HG03457 (cell line): ENCODE measurements around the gene C1QTNF7.

Experiments used
- ATAC-seq: cut with Tn5 transposase; IDR thresholded peaks from one replicate; pipeline ENCODE4 v1.9.1; 2021; ENCODE audit warnings: moderate number of reproducible peaks; ENCODE audit not compliant: unreplicated experiment

C1QTNF7 gene

DNA sequence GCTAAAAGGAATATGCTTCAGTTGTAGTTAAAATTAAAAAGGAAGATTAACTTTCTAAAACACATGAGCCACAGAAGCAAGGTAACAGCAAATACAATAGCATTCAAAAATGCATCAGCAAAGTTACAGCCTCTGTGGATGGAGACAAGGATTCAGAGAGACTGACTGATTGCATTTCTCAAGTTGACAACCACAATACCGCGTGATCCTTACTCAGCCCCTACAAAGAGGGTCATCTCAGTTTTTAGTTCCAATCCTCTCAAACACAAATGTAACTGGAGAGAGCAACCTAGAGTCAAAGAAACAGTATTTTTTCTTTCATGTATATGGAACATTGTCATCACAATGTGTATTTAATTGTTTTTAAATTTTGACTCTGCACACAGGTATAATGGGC is 14.2 kb upstream of the C1QTNF7 start:
- ATAC-seq: no peak

DNA sequence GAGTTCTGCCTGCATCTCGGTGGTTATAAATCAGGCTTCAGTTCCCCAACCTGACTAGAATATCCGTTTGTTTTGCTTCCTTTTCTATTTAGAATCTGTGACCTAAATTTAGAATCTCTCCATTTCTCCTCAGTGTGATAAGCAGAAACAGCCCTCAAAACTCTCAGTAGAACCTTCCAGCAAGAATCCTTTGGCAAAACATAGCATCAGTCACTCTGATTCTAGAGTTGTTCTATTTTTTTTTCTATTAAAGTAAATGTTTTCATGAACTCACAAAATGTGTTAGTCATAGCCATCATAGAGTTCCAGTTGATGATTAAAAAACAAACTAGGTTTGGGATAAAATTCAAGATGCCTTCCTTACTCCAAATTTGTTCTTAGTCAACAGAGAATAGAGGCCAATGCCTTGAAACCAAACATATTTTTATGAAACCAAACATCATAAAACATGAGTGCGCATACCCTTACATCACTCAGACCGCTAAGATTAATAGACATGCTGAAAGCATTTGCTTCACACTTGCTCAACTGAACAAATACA is 13.2 kb upstream of the C1QTNF7 start:
- ATAC-seq: no peak

DNA sequence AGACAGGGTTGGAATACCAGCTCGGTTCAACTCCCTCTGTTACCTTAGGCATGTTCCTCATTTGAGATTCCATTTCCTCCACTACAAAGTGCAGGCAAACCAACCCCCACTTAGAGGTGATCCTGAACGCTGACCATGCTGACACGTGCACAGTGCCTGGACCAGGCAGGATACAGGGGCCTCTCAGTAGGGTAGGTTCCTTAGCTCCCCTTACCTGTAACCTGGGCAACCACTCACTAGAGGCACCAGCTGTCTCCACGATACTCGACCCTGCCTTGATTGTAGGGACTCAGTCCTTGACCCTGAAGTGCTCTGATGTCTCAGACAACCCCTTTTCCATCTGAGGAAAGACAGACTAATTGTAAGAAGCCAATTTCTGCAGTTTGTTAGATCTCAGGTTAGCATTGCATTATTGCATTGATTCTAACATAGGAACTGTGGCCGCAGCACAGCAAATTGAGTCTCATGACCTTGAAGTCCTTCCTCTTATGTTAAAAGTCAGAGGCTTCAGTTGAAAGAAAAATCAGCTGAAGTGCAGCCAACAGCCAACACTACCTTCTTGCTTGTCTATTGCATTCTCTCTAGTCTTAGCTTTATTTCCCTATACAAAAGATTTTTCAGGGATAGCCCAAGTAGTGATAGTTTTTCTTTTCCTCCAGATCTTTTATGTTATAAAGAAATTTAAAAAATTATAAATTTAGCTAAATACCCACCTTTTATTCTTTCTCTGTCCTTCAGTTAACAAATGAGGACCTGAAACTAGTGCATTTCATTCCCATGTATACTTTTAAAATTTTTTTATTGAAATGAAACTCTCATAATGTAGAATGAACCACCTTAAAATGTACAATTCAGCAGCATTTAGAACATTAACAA is 11.2 kb upstream of the C1QTNF7 start:
- ATAC-seq: no peak

DNA sequence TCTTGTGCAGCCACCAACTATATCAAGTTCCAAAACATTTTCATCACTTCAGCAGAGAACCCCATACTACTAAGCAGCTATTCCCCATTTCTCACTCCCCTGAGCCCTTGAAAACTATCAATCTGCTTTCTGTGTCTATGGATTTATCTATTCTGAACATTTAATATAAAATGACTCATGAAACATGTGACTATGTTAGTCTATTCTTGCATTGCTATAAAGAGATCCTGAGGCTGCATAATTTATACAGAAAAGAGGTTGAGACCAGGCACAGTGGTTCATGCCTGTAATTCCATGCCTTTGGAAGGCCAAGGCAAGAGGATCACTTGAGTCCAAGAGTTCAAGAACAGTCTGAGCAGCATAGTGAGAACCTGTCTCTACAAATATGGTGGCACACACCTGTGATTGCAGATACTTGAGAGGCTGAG is 10.6 kb upstream of the C1QTNF7 start:
- no peak for ATAC-seq

DNA sequence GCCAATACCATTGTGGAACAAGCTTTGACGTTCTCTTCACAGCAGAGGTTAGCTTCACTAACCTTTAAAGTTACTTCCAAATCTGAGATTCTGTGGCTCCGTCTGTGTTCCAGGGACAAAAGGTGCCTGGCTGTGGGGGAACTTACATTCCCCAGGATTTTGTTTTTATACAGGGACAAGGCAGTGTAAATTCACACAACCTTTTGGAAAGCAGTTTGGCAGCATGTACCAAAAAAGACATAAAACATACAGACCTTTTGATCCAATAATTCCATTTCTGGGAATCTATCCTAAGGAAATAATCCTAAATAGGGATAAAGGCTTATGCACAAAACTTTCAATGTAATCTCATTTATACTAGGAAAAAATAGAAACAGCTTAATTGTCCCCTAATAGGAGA is 8.9 kb upstream of the C1QTNF7 start:
- ATAC-seq: no peak

DNA sequence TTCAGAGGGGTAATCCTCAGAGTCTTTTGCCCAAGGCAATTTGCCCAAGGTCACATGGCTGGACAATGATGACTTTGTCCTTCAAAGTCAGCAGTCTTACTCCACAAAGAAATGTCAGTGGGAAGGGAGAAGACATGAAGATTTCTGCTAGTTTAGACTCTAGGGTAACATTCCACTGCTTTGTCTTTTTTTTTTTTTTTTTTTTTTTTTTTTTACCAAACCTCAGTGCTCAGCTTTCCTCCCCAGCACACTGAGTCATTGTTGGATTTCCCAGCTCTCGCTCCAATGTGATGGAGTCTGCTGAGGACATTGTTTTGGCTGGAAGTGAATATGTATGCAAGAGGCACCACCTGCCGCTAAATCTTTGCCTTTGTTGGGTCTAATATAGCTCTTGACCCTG is 7.2 kb upstream of the C1QTNF7 start:
- ATAC-seq: no peak

DNA sequence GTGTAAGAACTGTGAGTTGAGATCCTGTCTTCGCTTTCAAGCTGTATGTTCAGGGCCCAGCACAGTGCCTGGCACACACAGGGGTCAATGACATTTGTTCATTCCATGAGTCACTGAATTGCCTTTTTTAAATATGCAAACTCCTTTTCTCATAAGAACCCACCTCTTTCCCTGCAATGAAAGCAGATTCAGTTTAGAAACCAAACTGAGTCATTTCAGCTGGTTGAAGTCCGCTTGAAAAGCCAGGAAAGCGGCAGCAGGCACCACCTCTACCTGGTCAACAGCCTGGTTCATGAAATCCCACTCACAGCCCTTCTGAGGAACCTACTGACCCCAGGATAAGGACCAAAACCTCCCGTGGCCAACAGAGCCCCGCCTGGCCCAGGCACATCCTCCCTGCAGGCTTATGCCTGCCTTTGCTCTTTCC is 4.5 kb upstream of the C1QTNF7 start:
- ATAC-seq: no peak

DNA sequence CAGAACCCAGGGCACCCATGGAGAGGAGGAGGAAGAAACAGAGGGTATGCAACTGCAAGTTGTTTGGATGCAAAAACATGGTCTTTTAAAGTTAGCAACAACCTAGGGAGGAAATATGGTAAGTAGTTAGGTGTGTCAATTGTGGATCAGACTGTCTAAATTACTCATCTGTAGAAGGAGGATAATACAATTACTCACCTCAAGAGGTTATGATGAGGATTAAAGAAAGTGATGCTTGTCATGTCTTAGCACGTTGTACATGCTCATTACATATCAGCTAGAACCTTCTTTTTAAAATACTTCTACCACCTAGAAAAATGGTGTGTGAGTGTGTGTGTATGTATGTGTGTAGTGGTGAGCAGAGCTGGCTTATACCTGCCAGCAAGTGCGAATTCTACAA is 2.3 kb upstream of the C1QTNF7 start:
- no peak for ATAC-seq

DNA sequence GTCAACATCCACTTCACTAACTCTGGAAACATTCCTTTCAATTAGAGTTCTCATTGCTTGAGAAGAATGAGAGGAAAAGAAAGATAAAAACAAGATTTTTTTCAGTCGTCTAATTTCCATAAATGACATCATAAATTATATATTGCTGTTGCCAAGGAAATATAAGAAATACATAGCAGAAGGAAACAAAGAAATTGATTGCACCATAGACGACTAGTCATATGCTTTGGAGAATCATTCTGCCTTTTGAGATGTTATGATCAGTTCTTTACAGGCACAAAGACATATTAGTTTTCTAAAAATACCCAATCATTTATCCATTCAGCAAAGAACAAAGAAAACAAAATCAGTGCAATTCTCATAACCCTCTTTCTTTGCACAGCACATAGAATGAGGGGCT is 672 bp upstream of the C1QTNF7 start:
- ATAC-seq: no peak

DNA sequence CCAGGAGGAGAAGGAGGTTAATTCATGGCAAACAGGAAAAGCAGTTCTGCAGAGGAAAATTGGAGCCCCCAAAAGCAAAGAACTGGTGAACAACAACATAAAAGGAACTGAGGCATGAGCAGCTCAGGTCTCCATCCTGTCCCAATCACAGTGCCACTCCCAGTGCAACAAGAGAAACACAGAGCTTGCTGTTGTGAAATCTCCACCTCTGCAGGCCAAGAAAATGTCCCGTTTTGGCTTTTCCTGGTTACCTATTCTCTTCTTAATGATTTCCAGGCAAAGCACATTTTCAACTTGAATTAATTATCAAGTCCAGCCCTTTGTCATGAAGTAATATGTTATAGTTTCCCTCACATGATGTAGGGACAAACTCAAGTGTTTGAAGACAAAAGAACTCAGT is 778 bp downstream of the C1QTNF7 start:
- ATAC-seq: no peak

DNA sequence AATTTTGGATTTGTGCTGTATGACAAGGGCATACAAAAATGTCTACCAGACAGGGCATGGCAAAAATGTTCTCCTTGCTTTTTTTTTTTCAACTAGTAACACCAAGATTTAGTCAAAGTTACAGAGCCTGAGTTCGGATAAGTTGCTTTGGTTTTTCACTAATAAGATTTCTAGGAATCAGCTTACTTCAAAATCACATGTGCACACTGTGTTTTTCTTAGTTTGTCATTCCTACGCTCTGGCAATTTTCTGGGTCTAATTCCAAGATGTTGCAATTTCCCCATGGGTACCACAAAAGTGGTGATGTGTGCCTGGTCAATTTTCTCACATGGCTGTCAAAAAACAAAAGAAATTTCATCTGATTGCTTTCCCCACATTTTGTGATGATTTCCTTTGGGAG is 6.3 kb downstream of the C1QTNF7 start:
- no peak for ATAC-seq

DNA sequence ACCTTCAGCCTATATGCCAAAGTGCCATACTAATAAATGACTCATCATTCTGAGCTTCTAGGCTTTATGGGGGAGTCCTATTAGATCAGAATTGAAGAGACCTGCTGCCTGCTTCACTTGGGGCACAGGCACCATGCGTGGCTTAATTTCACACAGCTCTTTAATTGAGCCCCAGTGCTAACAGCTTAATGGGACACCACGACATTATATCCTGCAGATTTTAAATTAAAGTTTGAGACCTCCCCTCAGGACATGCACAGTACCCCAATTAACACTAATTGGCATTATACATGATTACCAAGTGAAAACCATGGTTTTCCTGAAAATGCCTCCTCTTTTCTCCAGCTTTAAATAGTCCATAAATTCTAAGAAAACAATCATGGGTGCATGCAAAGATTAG is 6.8 kb downstream of the C1QTNF7 start:
- ATAC-seq: no peak

DNA sequence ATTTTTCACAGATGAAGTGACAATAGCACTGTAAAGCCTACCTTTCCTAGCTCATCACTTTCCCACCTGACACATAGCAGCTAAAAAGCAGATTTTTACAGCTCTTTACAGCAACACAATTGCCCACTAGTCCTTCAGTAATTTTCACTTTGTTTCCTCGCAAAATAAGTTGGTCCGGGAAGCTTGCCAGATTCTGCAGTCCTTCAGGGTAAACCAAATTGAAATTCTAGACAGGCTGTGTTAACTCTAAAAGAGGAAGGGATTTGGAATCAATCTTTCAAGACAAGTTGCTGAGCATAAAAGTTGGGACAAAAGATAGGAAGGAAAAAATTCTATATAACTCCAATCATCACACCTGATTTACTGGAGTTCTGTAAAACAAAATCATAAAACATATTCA is 8.7 kb downstream of the C1QTNF7 start:
- no peak for ATAC-seq

DNA sequence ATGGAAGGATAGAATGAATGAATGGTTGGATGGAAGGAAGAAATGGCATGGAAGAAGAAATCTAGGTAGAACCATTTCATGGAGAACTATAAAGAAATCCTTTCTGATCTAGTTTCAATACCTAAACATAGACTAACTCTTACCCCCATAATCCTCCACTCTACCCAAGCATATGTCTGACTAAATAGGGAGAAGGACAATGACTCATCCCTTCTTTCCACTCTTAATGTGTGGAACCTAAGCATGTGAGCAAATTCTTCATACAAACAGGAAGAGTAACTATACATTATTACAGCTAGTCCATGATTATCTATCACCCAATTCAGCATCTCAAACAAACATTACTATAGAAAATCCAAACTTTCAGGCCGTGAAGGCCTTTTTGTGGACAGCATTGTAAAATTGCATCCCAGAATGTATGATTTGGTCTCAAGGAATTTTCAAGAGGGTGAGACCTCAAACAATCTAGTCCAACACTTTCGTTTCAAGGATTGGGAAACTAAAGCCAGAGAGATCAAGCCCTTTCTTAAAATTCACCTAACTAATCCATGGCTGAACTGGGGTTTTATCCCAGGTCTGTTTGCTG is 11.2 kb downstream of the C1QTNF7 start:
- no peak for ATAC-seq

DNA sequence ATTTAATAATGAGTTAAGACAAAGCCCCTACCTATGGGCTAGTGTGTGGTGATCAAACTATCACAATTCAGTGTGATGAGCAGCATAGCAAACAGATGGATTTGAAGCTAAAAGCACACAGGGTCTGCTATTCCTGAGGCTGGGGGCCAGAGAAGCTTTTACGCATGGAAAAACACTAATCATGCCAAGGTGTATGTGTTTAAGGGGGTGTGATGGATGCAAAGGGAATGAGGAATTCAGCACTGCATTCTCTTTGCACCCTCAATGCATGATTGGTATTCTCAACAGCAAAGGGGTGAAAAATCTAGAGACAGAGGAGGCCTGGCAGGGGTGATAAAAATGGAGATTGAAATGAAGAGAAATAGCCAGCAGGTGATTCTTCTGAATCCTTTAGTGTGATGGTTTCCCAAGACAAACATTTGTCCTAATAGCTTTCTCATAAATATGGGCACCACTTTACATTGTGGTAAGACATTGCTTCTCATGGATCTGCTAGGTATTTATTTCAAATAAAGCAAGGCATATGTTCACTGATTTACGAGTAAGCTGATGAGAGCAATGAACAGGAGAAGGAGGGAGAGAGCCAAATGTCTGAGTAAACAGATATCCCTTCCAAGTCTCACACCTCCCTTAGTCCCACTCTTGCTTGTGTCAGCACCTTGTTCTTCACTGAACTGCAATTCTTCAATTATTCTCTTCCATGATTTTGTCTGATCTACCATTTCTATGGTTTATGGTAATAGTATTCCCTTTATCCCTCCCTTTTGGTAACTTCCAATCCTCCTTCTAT is 15.7 kb downstream of the C1QTNF7 start:
- ATAC-seq: no peak

DNA sequence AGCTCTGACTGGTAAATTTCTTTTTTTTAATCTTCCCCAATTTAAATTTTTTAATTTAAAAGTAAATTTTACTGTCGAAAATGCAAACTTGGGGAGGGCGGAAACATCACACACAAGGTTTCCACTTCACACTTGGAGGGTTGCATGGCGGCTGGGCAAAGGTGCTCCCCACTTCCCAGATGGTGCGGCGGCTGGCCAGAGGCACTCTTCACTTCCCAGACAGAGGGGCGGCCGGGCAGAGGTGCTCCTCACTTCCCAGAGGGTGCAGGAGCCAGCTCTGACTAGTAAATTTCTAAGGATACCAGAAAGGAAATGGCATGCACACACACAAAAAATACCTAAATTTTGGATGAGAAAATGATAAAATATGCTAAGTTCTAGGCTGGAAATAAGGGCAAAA is 16.4 kb downstream of the C1QTNF7 start:
- no peak for ATAC-seq

DNA sequence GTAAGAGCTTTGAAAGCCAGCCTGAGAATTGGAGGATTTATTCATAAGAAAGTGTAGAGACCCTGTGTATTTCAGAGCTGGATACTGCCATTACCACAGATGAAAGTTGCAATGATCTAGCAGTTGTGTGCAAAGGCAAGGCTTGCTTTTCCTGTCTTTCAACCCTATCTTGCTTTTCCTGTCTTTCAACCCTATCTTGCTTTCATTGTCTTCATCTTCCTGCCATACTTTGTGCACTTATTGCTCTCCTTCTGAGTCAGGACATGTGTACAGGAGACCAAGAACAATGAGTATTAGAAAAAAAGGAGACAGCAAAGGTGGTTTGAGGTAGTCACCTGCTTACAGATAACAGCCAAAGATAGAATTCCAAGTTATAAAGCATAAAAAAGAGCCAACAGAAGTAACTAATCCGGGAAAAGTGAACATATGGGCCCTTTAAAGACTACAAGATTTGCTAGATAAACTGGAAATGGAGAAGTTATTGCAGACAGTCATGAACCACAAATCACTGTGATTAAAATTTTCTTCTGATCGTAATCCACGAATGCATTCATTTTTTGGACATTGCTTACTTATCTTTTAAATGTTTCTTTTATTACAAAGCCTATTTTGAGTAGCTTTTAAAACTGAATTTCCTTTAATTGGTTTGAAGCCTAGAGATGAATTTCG is 17.2 kb downstream of the C1QTNF7 start:
- ATAC-seq: no peak

DNA sequence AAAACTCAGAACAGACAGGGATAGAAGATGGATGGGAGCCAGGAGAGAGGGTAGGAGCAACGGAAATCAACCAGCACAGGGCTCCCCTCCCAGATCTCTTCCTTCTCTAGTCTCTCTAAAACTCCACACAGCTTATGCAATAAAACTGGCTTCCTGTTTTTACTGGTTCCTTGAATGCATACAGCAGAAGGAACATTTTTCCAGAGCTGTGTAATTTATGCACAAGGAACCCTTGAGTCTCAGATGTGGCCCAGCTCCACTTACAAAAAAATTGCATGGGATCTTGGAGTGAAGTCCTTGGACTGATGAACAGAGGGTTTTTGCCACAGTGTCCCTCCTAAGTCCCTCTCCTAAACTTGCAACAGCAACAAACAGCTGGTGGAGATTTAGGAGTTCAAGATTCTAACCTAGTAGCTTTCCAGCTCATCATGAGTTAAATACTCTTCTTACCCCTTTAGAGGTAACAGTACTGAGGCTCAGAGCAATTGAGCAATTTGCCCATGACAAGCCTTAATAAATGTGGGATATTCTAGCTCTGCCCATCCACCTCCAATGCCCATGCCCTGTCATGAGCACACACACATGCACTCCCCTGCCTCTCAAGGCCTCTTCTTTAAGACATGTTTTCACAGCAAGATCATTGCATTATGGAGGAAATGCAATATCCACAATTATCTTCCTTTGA is 23.5 kb downstream of the C1QTNF7 start:
- ATAC-seq: no peak

DNA sequence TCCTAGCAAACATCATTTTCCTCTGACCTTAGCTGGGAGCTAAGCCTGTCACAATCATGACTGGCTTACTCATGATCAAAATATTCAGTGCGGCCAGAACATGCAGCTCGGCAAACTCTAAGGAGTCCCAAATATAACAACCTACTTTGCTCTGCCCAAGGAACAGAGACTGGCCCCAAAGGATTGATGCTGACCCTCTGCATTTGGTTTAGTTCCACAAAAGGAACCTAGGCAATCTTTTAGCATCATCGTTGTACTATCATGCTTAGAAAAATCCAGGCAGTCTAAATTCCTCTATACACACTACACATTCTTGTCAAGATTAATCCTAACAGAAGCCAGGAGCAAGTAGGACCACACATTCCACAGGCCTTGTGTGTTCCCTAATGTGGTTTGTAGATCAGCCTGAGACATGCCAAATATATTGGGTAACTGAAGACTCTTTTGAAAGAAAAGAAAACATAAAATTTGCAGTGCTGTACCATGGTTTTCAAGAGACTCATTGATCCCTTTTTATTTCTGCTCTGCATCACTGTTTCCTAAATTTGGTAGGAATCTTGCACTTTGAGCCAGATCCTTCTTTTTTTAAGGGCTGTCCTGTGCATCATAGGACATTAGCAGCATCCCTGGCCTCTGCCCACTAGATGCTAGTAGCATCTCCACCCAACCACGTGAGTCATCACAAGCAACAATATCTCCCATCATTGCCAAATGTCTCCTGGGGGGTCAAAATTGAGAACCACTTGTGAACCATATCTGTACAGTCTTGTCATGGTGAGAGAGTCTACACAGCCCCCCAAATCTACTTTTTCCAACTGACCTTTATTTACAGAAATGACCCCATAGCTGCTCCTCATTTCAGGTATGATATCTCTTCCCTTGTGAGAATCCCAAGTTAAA is 24.3 kb downstream of the C1QTNF7 start:
- ATAC-seq: no peak
